Muscle layer of duodenum (tissue), 2 donors: ENCODE data around the gene R3HDM2.
A peak's percentile ranks its signal among the peaks of the same experiment; 100 is the strongest.
"Not testable (repeated sequence)": the region's sequence is repeated elsewhere in the genome, so short reads cannot be mapped to it uniquely, and the experiment has no call there.

Experiments
- H3K27ac ChIP-seq: one replicate; pipeline ENCODE4 v1.7.0; 2013; ENCODE audit warnings: mild to moderate bottlenecking, low read length
- H3K27me3 ChIP-seq: one replicate; pipeline ENCODE4 v1.7.0; 2013; ENCODE audit warnings: low read depth, mild to moderate bottlenecking, control low read depth, low read length
- H3K36me3 ChIP-seq, 2 donors: one replicate each; pipeline ENCODE4 v1.7.0; 2013; ENCODE audit warnings: low read length in 2 of 2, control low read depth in 1 of 2, mild to moderate bottlenecking in 1 of 2; ENCODE audit not compliant: insufficient read depth in 2 of 2, control insufficient read depth in 1 of 2
- H3K4me1 ChIP-seq, 2 donors: one replicate each; pipeline ENCODE4 v1.7.0; 2013; ENCODE audit warnings: low read length in 2 of 2, mild to moderate bottlenecking in 2 of 2, control low read depth in 1 of 2, moderate library complexity in 1 of 2; ENCODE audit not compliant: insufficient read depth in 2 of 2, control insufficient read depth in 1 of 2
- H3K4me3 ChIP-seq, 2 donors: one replicate each; pipeline ENCODE4 v1.7.0; 2013; ENCODE audit warnings: low read length in 2 of 2, low read depth in 1 of 2, mild to moderate bottlenecking in 1 of 2
- H3K9me3 ChIP-seq, 2 donors: one replicate each; pipeline ENCODE4 v1.7.0; 2013; ENCODE audit warnings: low read length in 2 of 2, control low read depth in 1 of 2, mild to moderate bottlenecking in 1 of 2; ENCODE audit not compliant: control insufficient read depth in 1 of 2
- donor health status: healthy.

R3HDM2 gene

GRCh38 chr12:57309420-57309819 lies 121.4 kb downstream of the R3HDM2 start:
- Histone ChIP-seq H3K27ac (no peak overlapping the region), H3K4me3 (no peak overlapping the region), H3K9me3 (no peaks in the 10 kb centered on the region)

GRCh38 chr12:57300961-57301584 lies 129.8 kb downstream of the R3HDM2 start:
- H3K4me3 ChIP-seq, result no peak overlapping the region
- no peaks in the 10 kb centered on the region for H3K9me3 ChIP-seq
- no peak overlapping the region for H3K27ac ChIP-seq
- H3K4me1 ChIP-seq, result no peaks in the 10 kb centered on the region
- peaks cover 48 to 62% of the 10 kb centered on the region in 2 donors for H3K36me3 ChIP-seq
- H3K27me3 ChIP-seq, result no peaks in the 10 kb centered on the region

More at GRCh38 chr12:57309420-57309819, 121.4 kb downstream of the R3HDM2 start:
- Histone ChIP-seq H3K4me1 (no peaks in the 10 kb centered on the region), H3K36me3 (peaks cover 3 to 5% of the 10 kb centered on the region in 2 donors), H3K27me3 (no peaks in the 10 kb centered on the region)

GRCh38 chr12:57299514-57300016 lies 131.3 kb downstream of the R3HDM2 start:
- no peak overlapping the region for H3K27ac ChIP-seq
- peaks cover 53 to 73% of the 10 kb centered on the region in 2 donors for H3K36me3 ChIP-seq
- H3K4me1 ChIP-seq, result no peaks in the 10 kb centered on the region
- H3K27me3 ChIP-seq, result no peaks in the 10 kb centered on the region
- no peaks in the 10 kb centered on the region for H3K9me3 ChIP-seq
- no peak overlapping the region for H3K4me3 ChIP-seq

- Histone ChIP-seq H3K9me3 (no peaks in the 10 kb centered on the region), H3K4me1 (no peaks in the 10 kb centered on the region), H3K4me3 (no peak overlapping the region), H3K27me3 (no peaks in the 10 kb centered on the region), H3K27ac (no peak overlapping the region), H3K36me3 (peaks cover 60 to 79% of the 10 kb centered on the region in 2 donors)
Measured at GRCh38 chr12:57296291-57296690, 134.6 kb downstream of the R3HDM2 start.

GRCh38 chr12:57282073-57282472 lies 148.8 kb downstream of the R3HDM2 start:
- not testable (repeated sequence) for H3K27ac ChIP-seq, H3K4me1 ChIP-seq, H3K27me3 ChIP-seq, H3K4me3 ChIP-seq, H3K9me3 ChIP-seq
- H3K36me3 ChIP-seq, result peaks cover 39 to 61% of the 10 kb centered on the region in 2 donors

GRCh38 chr12:57280211-57281062 lies 150.4 kb downstream of the R3HDM2 start:
- Histone ChIP-seq H3K27ac (peak overlapping the region; percentile 85), H3K36me3 (peaks cover 39 to 54% of the 10 kb centered on the region in 2 donors), H3K4me3 (no peak overlapping the region), H3K4me1 (peaks cover 7 to 8% of the 10 kb centered on the region in 2 donors), H3K27me3 (no peaks in the 10 kb centered on the region), H3K9me3 (no peaks in the 10 kb centered on the region)

GRCh38 chr12:57278465-57279381 lies 152.1 kb downstream of the R3HDM2 start:
- H3K27ac ChIP-seq, result no peak overlapping the region
- H3K27me3 ChIP-seq, result no peaks in the 10 kb centered on the region
- H3K4me1 ChIP-seq, result peaks cover 7 to 8% of the 10 kb centered on the region in 2 donors
- no peaks in the 10 kb centered on the region for H3K9me3 ChIP-seq
- no peak overlapping the region for H3K4me3 ChIP-seq
- H3K36me3 ChIP-seq, result peaks cover 36 to 61% of the 10 kb centered on the region in 2 donors

- Histone ChIP-seq H3K4me1 (peaks cover 7 to 8% of the 10 kb centered on the region in 2 donors), H3K36me3 (peaks cover 40 to 63% of the 10 kb centered on the region in 2 donors), H3K4me3 (no peak overlapping the region), H3K27ac (no peak overlapping the region), H3K9me3 (no peaks in the 10 kb centered on the region), H3K27me3 (no peaks in the 10 kb centered on the region)
Measured at GRCh38 chr12:57276935-57277563, 153.8 kb downstream of the R3HDM2 start.

GRCh38 chr12:57276233-57276632 lies 154.6 kb downstream of the R3HDM2 start:
- not testable (repeated sequence) for H3K9me3 ChIP-seq, H3K4me1 ChIP-seq, H3K27me3 ChIP-seq, H3K27ac ChIP-seq, H3K4me3 ChIP-seq
- H3K36me3 ChIP-seq, result peaks cover 45 to 66% of the 10 kb centered on the region in 2 donors

GRCh38 chr12:57273516-57273915 lies 157.3 kb downstream of the R3HDM2 start:
- H3K4me3 ChIP-seq, result no peak overlapping the region
- no peaks in the 10 kb centered on the region for H3K27me3 ChIP-seq
- H3K9me3 ChIP-seq, result no peaks in the 10 kb centered on the region
- peaks cover 49 to 67% of the 10 kb centered on the region in 2 donors for H3K36me3 ChIP-seq
- no peaks in the 10 kb centered on the region for H3K4me1 ChIP-seq
- no peak overlapping the region for H3K27ac ChIP-seq
